ENCODE data around the gene CD69.

CD69 gene

DNA sequence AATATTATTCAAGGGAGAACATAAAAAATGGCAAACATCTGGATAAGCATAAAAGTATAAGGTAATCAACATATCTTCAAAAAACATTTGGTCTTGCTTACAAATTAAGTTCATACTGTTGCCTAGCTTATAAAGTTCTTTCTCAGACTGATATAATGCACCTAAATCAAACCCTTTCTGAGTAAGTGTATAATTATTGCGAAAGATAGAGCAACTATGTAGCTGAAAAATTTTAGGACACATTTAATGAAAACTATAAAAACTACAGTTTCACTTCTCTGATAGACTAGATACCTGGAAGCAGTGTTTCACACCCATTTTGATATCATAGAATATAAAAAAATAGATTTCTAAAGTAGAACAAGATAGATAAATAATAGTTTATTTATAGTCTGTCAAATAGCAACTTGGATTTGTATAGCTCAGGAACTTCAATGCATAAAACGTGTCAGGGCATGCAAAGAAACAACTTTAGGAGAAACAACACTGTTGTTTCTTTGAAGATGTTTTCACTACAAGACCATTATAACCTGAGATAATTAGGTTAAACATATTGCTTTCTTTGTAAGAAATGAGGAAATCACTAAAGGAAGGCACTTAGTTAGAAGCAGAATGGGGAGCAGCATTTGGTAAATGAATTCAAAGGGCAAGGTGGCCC is 35.4 kb downstream of the CD69 start:
- H4K20me1 ChIP-seq (ENCODE audit: control insufficient read depth, insufficient read depth, low read depth, low read length) = no peaks in the 10 kb centered on the region
- H3K27me3 ChIP-seq (ENCODE audit: control insufficient read depth, low read length) = no peaks in the 10 kb centered on the region
- no peak for TF ChIP-seq EZH2phosphoT487 (IDR thresholded peaks at IDR 0.05; ENCODE audit: borderline replicate concordance, low read length)
- TF ChIP-seq, protein P1, sequence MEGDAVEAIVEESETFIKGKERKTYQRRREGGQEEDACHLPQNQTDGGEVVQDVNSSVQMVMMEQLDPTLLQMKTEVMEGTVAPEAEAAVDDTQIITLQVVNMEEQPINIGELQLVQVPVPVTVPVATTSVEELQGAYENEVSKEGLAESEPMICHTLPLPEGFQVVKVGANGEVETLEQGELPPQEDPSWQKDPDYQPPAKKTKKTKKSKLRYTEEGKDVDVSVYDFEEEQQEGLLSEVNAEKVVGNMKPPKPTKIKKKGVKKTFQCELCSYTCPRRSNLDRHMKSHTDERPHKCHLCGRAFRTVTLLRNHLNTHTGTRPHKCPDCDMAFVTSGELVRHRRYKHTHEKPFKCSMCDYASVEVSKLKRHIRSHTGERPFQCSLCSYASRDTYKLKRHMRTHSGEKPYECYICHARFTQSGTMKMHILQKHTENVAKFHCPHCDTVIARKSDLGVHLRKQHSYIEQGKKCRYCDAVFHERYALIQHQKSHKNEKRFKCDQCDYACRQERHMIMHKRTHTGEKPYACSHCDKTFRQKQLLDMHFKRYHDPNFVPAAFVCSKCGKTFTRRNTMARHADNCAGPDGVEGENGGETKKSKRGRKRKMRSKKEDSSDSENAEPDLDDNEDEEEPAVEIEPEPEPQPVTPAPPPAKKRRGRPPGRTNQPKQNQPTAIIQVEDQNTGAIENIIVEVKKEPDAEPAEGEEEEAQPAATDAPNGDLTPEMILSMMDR (IDR thresholded peaks at IDR 0.05; ENCODE audit: low read depth, low read length, poor library complexity, severe bottlenecking) = no peak
- H3K79me2 ChIP-seq (ENCODE audit: control insufficient read depth, low read length) = peaks cover 79% of the 10 kb centered on the region
- peak overlapping the region; percentile 93 for H3K27ac ChIP-seq (ENCODE audit: low read depth, low read length)
- H3K4me3 ChIP-seq (ENCODE audit: low read length) = peak overlapping the region; percentile 54
- H3K4me2 ChIP-seq (ENCODE audit: low read length) = peak overlapping the region; percentile 86
- peaks cover 25% of the 10 kb centered on the region for H3K36me3 ChIP-seq (ENCODE audit: control insufficient read depth, low read length)
- H3F3A ChIP-seq (ENCODE audit: control insufficient read depth, insufficient read depth) = peaks cover 47% of the 10 kb centered on the region
- H3K9me3 ChIP-seq (ENCODE audit: control insufficient read depth, insufficient read depth, low read length) = no peaks in the 10 kb centered on the region
- peaks cover 98% of the 10 kb centered on the region for H3K4me1 ChIP-seq (ENCODE audit: control insufficient read depth, low read length)
- H3K9me2 ChIP-seq (replicated peaks; ENCODE audit: control insufficient read depth, low read length) = no peaks in the 10 kb centered on the region

DNA sequence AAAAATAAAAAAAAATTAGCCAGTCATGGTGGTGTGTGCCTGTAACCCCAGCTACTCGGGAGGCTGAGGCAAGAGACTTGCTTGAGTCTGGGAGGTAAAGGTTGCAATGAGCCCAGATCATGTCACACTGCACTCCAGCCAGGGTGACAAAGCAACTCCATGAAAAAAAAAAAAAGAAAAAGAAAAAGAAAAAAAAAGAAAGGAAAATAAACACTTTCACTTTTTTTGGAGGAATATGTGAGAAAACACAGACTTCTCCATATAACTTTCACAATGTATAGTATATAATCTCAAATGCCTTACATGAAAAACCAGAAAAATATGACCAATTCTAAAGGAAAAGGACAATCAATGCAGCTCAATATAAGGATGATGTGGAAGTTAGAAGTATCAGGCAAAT is 36.7 kb downstream of the CD69 start:
- Histone ChIP-seq H4K20me1 (ENCODE audit: control insufficient read depth, insufficient read depth, low read depth, low read length) (no peaks in the 10 kb centered on the region), H3K4me2 (ENCODE audit: low read length) (peak overlapping the region; percentile 86), H3K4me3 (ENCODE audit: low read length) (peak overlapping the region; percentile 50), H3K27me3 (ENCODE audit: control insufficient read depth, low read length) (no peaks in the 10 kb centered on the region), H3K9me3 (ENCODE audit: control insufficient read depth, insufficient read depth, low read length) (no peaks in the 10 kb centered on the region), H3K4me1 (ENCODE audit: control insufficient read depth, low read length) (peaks cover 98% of the 10 kb centered on the region), H3K79me2 (ENCODE audit: control insufficient read depth, low read length) (peaks cover 66% of the 10 kb centered on the region), H3K36me3 (ENCODE audit: control insufficient read depth, low read length) (peaks cover 28% of the 10 kb centered on the region), H3F3A (ENCODE audit: control insufficient read depth, insufficient read depth) (peaks cover 43% of the 10 kb centered on the region), H3K27ac (ENCODE audit: low read depth, low read length) (peak overlapping the region; percentile 93), H3K9me2 (replicated peaks; ENCODE audit: control insufficient read depth, low read length) (no peaks in the 10 kb centered on the region)
- no peak for TF ChIP-seq EZH2phosphoT487 (IDR thresholded peaks at IDR 0.05; ENCODE audit: borderline replicate concordance, low read length)
- TF ChIP-seq, protein P1 (IDR thresholded peaks at IDR 0.05; ENCODE audit: low read depth, low read length, poor library complexity, severe bottlenecking) = no peak

DNA sequence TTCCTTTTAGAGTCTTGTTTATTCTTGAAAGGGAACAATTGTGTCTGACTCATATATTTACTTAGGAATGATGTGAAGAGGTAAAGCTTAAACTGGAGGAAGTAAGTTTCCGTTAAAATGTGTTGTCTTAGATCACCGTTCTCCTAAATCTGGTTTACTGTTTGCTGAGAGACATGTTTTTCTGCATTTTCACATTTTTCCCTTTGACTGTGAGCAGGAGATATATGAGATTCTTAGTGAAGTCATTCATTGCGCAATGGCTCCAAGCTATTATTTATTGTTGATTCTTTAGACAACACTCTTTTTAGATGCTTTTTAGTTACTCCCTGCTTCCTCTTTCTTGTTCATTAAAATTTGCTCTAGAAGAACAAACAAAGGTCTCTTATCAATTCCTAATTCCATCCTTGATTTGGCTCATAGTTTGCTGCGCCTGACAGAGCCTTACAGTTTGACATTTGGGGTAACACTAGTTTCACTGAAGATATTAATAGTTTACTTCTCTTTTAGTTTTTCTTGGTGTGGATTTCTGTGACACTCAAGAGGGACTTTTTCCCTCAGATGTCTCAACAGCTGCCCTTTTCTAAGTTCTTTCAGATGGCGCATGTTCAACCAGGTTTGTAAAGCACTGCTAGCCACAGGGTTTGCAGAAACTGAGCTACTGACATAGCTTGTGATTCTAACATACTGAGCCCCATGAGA is 39.2 kb downstream of the CD69 start:
- H3K27me3 ChIP-seq (ENCODE audit: control insufficient read depth, low read length) = no peaks in the 10 kb centered on the region
- peaks cover 37% of the 10 kb centered on the region for H3F3A ChIP-seq (ENCODE audit: control insufficient read depth, insufficient read depth)
- no peaks in the 10 kb centered on the region for H3K9me2 ChIP-seq (replicated peaks; ENCODE audit: control insufficient read depth, low read length)
- peak overlapping the region; percentile 50 for H3K4me3 ChIP-seq (ENCODE audit: low read length)
- H3K4me2 ChIP-seq (ENCODE audit: low read length) = peak overlapping the region; percentile 86
- no peaks in the 10 kb centered on the region for H4K20me1 ChIP-seq (ENCODE audit: control insufficient read depth, insufficient read depth, low read depth, low read length)
- peaks cover 41% of the 10 kb centered on the region for H3K79me2 ChIP-seq (ENCODE audit: control insufficient read depth, low read length)
- H3K27ac ChIP-seq (ENCODE audit: low read depth, low read length) = peak overlapping the region; percentile 93
- no peak for TF ChIP-seq EZH2phosphoT487 (IDR thresholded peaks at IDR 0.05; ENCODE audit: borderline replicate concordance, low read length)
- TF ChIP-seq, protein P1 (IDR thresholded peaks at IDR 0.05; ENCODE audit: low read depth, low read length, poor library complexity, severe bottlenecking) = no peak
- H3K4me1 ChIP-seq (ENCODE audit: control insufficient read depth, low read length) = peaks cover 100% of the 10 kb centered on the region
- peaks cover 34% of the 10 kb centered on the region for H3K36me3 ChIP-seq (ENCODE audit: control insufficient read depth, low read length)
- H3K9me3 ChIP-seq (ENCODE audit: control insufficient read depth, insufficient read depth, low read length) = no peaks in the 10 kb centered on the region

All from DOHH2 (cell line).